HCT116 (cell line): ENCODE results near the gene ZBTB7C. TPM values are rescaled to one million over a fixed set of nuclear protein-coding genes. Genes with fewer than 3 reads are reported as not detected.

Experiments used
- ATAC-seq: fragments of 200-7000 bp; cut with Tn5 transposase; 2 replicates; pipeline ENCODE4 v1.9.1; 2020; ENCODE audit warnings: mild to moderate bottlenecking, moderate library complexity
- BruUV-seq: library from RNA; stranded (reverse); fragments of 400-500 nt; replicated peaks from 2 replicates; lab custom pipeline; 2021; lab: Mats Ljungman, UMichigan
- CTCF ChIA-PET: fragments of 300-600 bp; sonication (Branson Sonifier 250); formaldehyde crosslinking; loops from one replicate; lab custom pipeline; 2021; ENCODE audit warnings: antibody characterized with exemption; lab: Charles Lee
- POLR2A ChIA-PET: fragments of 300-600, 350-600 bp; sonication (Branson Sonifier 250); formaldehyde crosslinking; loops from one replicate; lab custom pipeline; 2021; ENCODE audit warnings: antibody characterized with exemption; lab: Charles Lee
- RAD21 ChIA-PET, 2 experiments: fragments of 300-600 bp; sonication (Branson Sonifier 250); formaldehyde crosslinking; loops; one replicate each; lab custom pipeline; 2023; ENCODE audit warnings: low total read pairs in 2 of 2; ENCODE audit not compliant: uncharacterized antibody in 2 of 2, unreplicated experiment in 2 of 2, low non-redundant PET in 1 of 2; lab: Charles Lee
- DNase-seq: peaks from one replicate; pipeline ENCODE4 v3.0.0-alpha.2; 2010; ENCODE audit warnings: low read depth, low spot score
- H2AFZ ChIP-seq: fragments of 200-600 bp; shearing (Covaris generic), sonication (generic); 2 replicates; pipeline ENCODE4 v1.6.1; 2017; ENCODE audit warnings: low read depth, mixed run types, mixed read lengths, antibody characterized with exemption, low read length; ENCODE audit not compliant: poor library complexity, severe bottlenecking
- H3K27ac ChIP-seq: 2 replicates; pipeline ENCODE4 v1.5.1; 2012; ENCODE audit warnings: low read depth, low read length
- H3K27me3 ChIP-seq: fragments of 200-600 bp; sonication (generic); 2 replicates; pipeline ENCODE4 v1.6.1; 2016; ENCODE audit warnings: mixed run types, low read length, mixed read lengths; ENCODE audit not compliant: insufficient read depth
- H3K36me3 ChIP-seq, 2 experiments: fragments of 200-500 bp in 1 of 2; fragments of 200-600 bp in 1 of 2; sonication (Bioruptor generic) in 1 of 2; sonication (generic) in 1 of 2; 2 replicates each; pipeline versions ENCODE4 v1.5.1 to v1.6.1; 2014 to 2016; ENCODE audit warnings: low read length in 2 of 2, inconsistent platforms in 1 of 2, mixed read lengths in 1 of 2, mixed run types in 1 of 2; ENCODE audit not compliant: insufficient read depth in 2 of 2, control insufficient read depth in 1 of 2
- H3K4me1 ChIP-seq, 2 experiments: fragments of 200-600 bp in 1 of 2; sonication (generic) in 1 of 2; 2 replicates each; pipeline versions ENCODE4 v1.5.1 to v1.6.1; 2012 to 2017; ENCODE audit warnings: low read length in 2 of 2, inconsistent platforms in 1 of 2, mild to moderate bottlenecking in 1 of 2, mixed read lengths in 1 of 2, mixed run types in 1 of 2, moderate library complexity in 1 of 2; ENCODE audit not compliant: insufficient read depth in 2 of 2, control insufficient read depth in 1 of 2
- H3K4me2 ChIP-seq: fragments of 200-600 bp; sonication (generic); 2 replicates; pipeline ENCODE4 v1.6.1; 2017; ENCODE audit warnings: mixed run types, low read length, mixed read lengths
- H3K4me3 ChIP-seq, 2 experiments: fragments of 200-600 bp in 1 of 2; sonication (generic) in 1 of 2; replicated peaks in 1 of 2; 2 replicates each; pipeline ENCODE4 v1.5.1; 2011 to 2016; ENCODE audit warnings: low read length in 2 of 2, control low read depth in 1 of 2, low read depth in 1 of 2, mild to moderate bottlenecking in 1 of 2, mixed read lengths in 1 of 2, mixed run types in 1 of 2
- H3K79me2 ChIP-seq: fragments of 200-600 bp; sonication (generic); 2 replicates; pipeline ENCODE4 v1.6.1; 2017; ENCODE audit warnings: mild to moderate bottlenecking, mixed run types, low read length, moderate library complexity, mixed read lengths; ENCODE audit not compliant: insufficient read depth
- H3K9ac ChIP-seq: fragments of 200-600 bp; sonication (generic); 2 replicates; pipeline ENCODE4 v1.6.1; 2016; ENCODE audit warnings: low read length, mixed read lengths
- H3K9me2 ChIP-seq: fragments of 200-600 bp; sonication (generic), shearing (Covaris generic); 2 replicates; pipeline ENCODE4 v1.6.1; 2017; ENCODE audit warnings: mixed run types, mild to moderate bottlenecking, moderate library complexity; ENCODE audit not compliant: insufficient read depth
- H3K9me3 ChIP-seq, 2 experiments: fragments of 200-500 bp in 1 of 2; fragments of 200-600 bp in 1 of 2; sonication (Bioruptor generic) in 1 of 2; sonication (generic) in 1 of 2; 2 replicates each; pipeline ENCODE4 v1.6.1; 2014 to 2017; ENCODE audit warnings: low read length in 2 of 2, mixed read lengths in 2 of 2, inconsistent platforms in 1 of 2, low read depth in 1 of 2, mild to moderate bottlenecking in 1 of 2, mixed run types in 1 of 2, moderate library complexity in 1 of 2; ENCODE audit not compliant: control insufficient read depth in 1 of 2, insufficient read depth in 1 of 2
- H4K20me1 ChIP-seq: fragments of 200-600 bp; sonication (generic), shearing (Covaris generic); 2 replicates; pipeline ENCODE4 v1.6.1; 2017; ENCODE audit warnings: mixed run types, mild to moderate bottlenecking, moderate library complexity; ENCODE audit not compliant: insufficient read depth
- CBX3 ChIP-seq: IDR thresholded peaks from 2 replicates; pipeline ENCODE4 v1.6.1; 2012; ENCODE audit warnings: low read depth
- CTCF ChIP-seq, 3 experiments: fragments of 200-600 bp in 1 of 3; sonication (generic) in 1 of 3; IDR thresholded peaks in 2 of 3; conservative IDR thresholded peaks in 1 of 3; 2 replicates each; pipeline ENCODE4 v1.5.1; 2012 to 2017; ENCODE audit warnings: low read depth in 2 of 3, low read length in 2 of 3, antibody characterized with exemption in 1 of 3, borderline replicate concordance in 1 of 3, control low read depth in 1 of 3, mild to moderate bottlenecking in 1 of 3, mixed read lengths in 1 of 3, mixed run types in 1 of 3, moderate library complexity in 1 of 3; ENCODE audit not compliant: insufficient read depth in 1 of 3
- EGR1 ChIP-seq: IDR thresholded peaks from 2 replicates; pipeline ENCODE4 v1.6.1; 2012; ENCODE audit warnings: low read depth
- ELF1 ChIP-seq: IDR thresholded peaks from 2 replicates; pipeline ENCODE4 v1.6.1; 2012; ENCODE audit warnings: low read depth, borderline replicate concordance
- EZH2phosphoT487 ChIP-seq: fragments of 200-600 bp; IDR thresholded peaks from 2 replicates; pipeline ENCODE4 v1.6.1; 2018; ENCODE audit warnings: antibody characterized with exemption, borderline replicate concordance
- FOSL1 ChIP-seq: IDR thresholded peaks from 2 replicates; pipeline ENCODE4 v1.6.1; 2012; ENCODE audit warnings: low read depth
- MAX ChIP-seq: IDR thresholded peaks from 2 replicates; pipeline ENCODE4 v1.6.1; 2012
- POLR2A ChIP-seq: IDR thresholded peaks from 2 replicates; pipeline ENCODE4 v1.7.0; 2011; ENCODE audit warnings: borderline replicate concordance; ENCODE audit not compliant: insufficient read depth, insufficient read length; ENCODE audit errors: extremely low read depth
- RAD21 ChIP-seq: IDR thresholded peaks from 2 replicates; pipeline ENCODE4 v1.6.1; 2012; ENCODE audit warnings: low read depth, mild to moderate bottlenecking
- SP1 ChIP-seq: IDR thresholded peaks from 2 replicates; pipeline ENCODE4 v1.6.1; 2012; ENCODE audit warnings: low read depth
- SRF ChIP-seq: IDR thresholded peaks from 2 replicates; pipeline ENCODE4 v1.6.1; 2012; ENCODE audit warnings: low read depth
- YY1 ChIP-seq: IDR thresholded peaks from 2 replicates; pipeline ENCODE4 v1.6.1; 2011; ENCODE audit warnings: low read length, low read depth, moderate library complexity, mild to moderate bottlenecking; ENCODE audit not compliant: insufficient replicate concordance; ENCODE audit errors: extremely low read depth
- ZNF274 ChIP-seq: fragments of 200-500 bp; sonication (Bioruptor generic); IDR thresholded peaks from 2 replicates; pipeline ENCODE4 v1.6.1; 2014; ENCODE audit warnings: mild to moderate bottlenecking, low read depth, low read length, inconsistent platforms
- intact Hi-C: fragments of 100-400 bp; cut with micrococcal nuclease; formaldehyde crosslinking; loops from 2 replicates; pipeline ENCODE4 v1.10.0; 2022
- total RNA-seq: library from RNA; stranded (reverse); gene quantifications from one replicate; pipeline ENCODE4 v1.2.1, GENCODE V29; 2021; ENCODE audit not compliant: unreplicated experiment
- TF ChIP-seq, protein P1 (sequence below): IDR thresholded peaks from 2 replicates; pipeline ENCODE4 v1.6.1; 2012; ENCODE audit warnings: low read depth
- TF ChIP-seq, protein P2 (sequence below): IDR thresholded peaks from 2 replicates; pipeline ENCODE4 v1.6.1; 2011; ENCODE audit warnings: mild to moderate bottlenecking, low read length, moderate library complexity; ENCODE audit not compliant: insufficient replicate concordance; ENCODE audit errors: extremely low read depth

ZBTB7C gene
- total RNA-seq, 1 experiment from 2014 or later = 0.37 TPM

DNA sequence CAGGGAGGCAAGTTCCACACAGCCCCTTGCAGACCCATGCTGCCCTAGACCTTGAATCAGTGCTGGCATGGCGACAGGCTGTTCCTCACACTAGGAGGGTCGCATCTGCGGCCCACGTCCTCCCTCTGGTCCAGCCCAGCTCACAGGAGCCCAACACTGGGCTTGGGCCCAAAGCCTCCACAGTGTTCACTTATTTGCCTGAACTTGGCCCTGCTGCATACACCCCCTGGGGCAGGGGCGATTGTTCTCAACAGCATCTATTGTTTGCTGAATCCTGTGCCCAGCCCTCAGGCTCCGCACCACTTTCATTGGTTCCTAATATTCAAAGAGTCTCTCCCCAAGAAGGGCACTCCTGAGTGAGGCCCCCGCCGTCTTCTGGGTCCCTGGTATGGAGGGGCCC lies 90.7 kb downstream of the ZBTB7C start:
- CTCF ChIA-PET = interaction anchor here (1.1 to 1.5 kb wide), 2 partner anchors 15 to 126 kb away, joined by 3 to 4 read pairs; no protein-coding TSS in a partner anchor
- H3K9me2 ChIP-seq = no peaks in the 10 kb centered on the region
- no TSS peak for BruUV-seq
- H2AFZ ChIP-seq = no peak overlapping the region
- H3K4me1 ChIP-seq = no peaks in the 10 kb centered on the region
- H4K20me1 ChIP-seq = no peaks in the 10 kb centered on the region
- no peak overlapping the region for H3K4me3 ChIP-seq
- DNase-seq (no peak), ATAC-seq (no peak)
- no peaks in the 10 kb centered on the region for H3K36me3 ChIP-seq
- H3K9me3 ChIP-seq = no peaks in the 10 kb centered on the region
- intact Hi-C loops = no loop called here
- no peak overlapping the region for H3K9ac ChIP-seq
- no peak for TF ChIP-seq EZH2phosphoT487
- no peak for TF ChIP-seq ELF1
- TF ChIP-seq, protein P1, sequence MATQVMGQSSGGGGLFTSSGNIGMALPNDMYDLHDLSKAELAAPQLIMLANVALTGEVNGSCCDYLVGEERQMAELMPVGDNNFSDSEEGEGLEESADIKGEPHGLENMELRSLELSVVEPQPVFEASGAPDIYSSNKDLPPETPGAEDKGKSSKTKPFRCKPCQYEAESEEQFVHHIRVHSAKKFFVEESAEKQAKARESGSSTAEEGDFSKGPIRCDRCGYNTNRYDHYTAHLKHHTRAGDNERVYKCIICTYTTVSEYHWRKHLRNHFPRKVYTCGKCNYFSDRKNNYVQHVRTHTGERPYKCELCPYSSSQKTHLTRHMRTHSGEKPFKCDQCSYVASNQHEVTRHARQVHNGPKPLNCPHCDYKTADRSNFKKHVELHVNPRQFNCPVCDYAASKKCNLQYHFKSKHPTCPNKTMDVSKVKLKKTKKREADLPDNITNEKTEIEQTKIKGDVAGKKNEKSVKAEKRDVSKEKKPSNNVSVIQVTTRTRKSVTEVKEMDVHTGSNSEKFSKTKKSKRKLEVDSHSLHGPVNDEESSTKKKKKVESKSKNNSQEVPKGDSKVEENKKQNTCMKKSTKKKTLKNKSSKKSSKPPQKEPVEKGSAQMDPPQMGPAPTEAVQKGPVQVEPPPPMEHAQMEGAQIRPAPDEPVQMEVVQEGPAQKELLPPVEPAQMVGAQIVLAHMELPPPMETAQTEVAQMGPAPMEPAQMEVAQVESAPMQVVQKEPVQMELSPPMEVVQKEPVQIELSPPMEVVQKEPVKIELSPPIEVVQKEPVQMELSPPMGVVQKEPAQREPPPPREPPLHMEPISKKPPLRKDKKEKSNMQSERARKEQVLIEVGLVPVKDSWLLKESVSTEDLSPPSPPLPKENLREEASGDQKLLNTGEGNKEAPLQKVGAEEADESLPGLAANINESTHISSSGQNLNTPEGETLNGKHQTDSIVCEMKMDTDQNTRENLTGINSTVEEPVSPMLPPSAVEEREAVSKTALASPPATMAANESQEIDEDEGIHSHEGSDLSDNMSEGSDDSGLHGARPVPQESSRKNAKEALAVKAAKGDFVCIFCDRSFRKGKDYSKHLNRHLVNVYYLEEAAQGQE = no peak
- TF ChIP-seq CBX3 = no peak
- TF ChIP-seq YY1 = no peak
- no peak for TF ChIP-seq RAD21
- TF ChIP-seq MAX = no peak
- no peak for TF ChIP-seq ZNF274
- no peak for TF ChIP-seq SP1
- TF ChIP-seq, protein P2, sequence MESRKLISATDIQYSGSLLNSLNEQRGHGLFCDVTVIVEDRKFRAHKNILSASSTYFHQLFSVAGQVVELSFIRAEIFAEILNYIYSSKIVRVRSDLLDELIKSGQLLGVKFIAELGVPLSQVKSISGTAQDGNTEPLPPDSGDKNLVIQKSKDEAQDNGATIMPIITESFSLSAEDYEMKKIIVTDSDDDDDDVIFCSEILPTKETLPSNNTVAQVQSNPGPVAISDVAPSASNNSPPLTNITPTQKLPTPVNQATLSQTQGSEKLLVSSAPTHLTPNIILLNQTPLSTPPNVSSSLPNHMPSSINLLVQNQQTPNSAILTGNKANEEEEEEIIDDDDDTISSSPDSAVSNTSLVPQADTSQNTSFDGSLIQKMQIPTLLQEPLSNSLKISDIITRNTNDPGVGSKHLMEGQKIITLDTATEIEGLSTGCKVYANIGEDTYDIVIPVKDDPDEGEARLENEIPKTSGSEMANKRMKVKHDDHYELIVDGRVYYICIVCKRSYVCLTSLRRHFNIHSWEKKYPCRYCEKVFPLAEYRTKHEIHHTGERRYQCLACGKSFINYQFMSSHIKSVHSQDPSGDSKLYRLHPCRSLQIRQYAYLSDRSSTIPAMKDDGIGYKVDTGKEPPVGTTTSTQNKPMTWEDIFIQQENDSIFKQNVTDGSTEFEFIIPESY = no peak
- TF ChIP-seq EGR1 = no peak
- TF ChIP-seq POLR2A = no peak
- no peak for TF ChIP-seq FOSL1
- TF ChIP-seq SRF = no peak
- no peak for TF ChIP-seq CTCF (IDR thresholded peaks at IDR 0.05 in 2 of 3, conservative IDR thresholded peaks at IDR 0.05 in 1 of 3; ENCODE audit: borderline replicate concordance in 1 of 3, insufficient read depth in 1 of 3, low read depth in 2 of 3, low read length in 2 of 3)
- POLR2A ChIA-PET = no interaction called here
- RAD21 ChIA-PET = no interaction called here
- H3K27ac ChIP-seq = no peak overlapping the region
- H3K4me2 ChIP-seq = no peak overlapping the region
- no peaks in the 10 kb centered on the region for H3K27me3 ChIP-seq
- no peaks in the 10 kb centered on the region for H3K79me2 ChIP-seq
